Psoas muscle (tissue), 8 donors: ENCODE measurements around the gene ZCCHC7. TPM values are rescaled to one million over a fixed set of nuclear protein-coding genes. Genes with fewer than 3 reads are reported as not detected.

Source experiments
- ATAC-seq, 4 donors: fragments of 200-7000 bp; cut with Tn5 transposase; one replicate each; pipeline ENCODE4 v1.9.1; 2020; ENCODE audit warnings: moderate library complexity in 3 of 4, mild to moderate bottlenecking in 2 of 4
- DNase-seq, 2 donors: peaks; one replicate each; pipeline ENCODE4 v3.0.0-alpha.2; 2020
- H3K27ac ChIP-seq: fragments of 200-600 bp; one replicate; pipeline ENCODE4 v1.8.0; 2022
- H3K27me3 ChIP-seq, 3 donors: fragments of 200-600 bp in 1 of 3; one replicate each; pipeline versions ENCODE4 v1.6.1 to v1.8.0; 2013 to 2022; ENCODE audit warnings: low read length in 2 of 3, mild to moderate bottlenecking in 2 of 3, moderate library complexity in 1 of 3; ENCODE audit not compliant: insufficient read depth in 3 of 3
- H3K36me3 ChIP-seq, 2 donors: fragments of 200-600 bp in 1 of 2; one replicate each; pipeline versions ENCODE4 v1.6.1 to v1.8.0; 2013 to 2022; ENCODE audit warnings: low read depth in 1 of 2, mild to moderate bottlenecking in 1 of 2, moderate library complexity in 1 of 2; ENCODE audit not compliant: insufficient read depth in 1 of 2
- H3K4me1 ChIP-seq: fragments of 200-600 bp; one replicate; pipeline ENCODE4 v1.8.0; 2022
- H3K4me3 ChIP-seq: fragments of 200-600 bp; one replicate; pipeline ENCODE4 v1.8.0; 2022; ENCODE audit warnings: mild to moderate bottlenecking
- H3K9me3 ChIP-seq: fragments of 200-600 bp; one replicate; pipeline ENCODE4 v1.8.0; 2022
- CTCF ChIP-seq: fragments of 200-600 bp; IDR thresholded peaks from one replicate; pipeline ENCODE4 v1.8.0; 2022; ENCODE audit warnings: antibody characterized with exemption
- WGBS, 3 donors: extraction: QIAGEN DNeasy Blood & Tissue Kit; methylation state at CpG; one replicate each; pipeline versions ENCODE4 v1.1.6 to v1.1.7; 2013; 5-methylcytosine and 5-hydroxymethylcytosine counted together
- intact Hi-C, 2 donors: fragments of 100-400 bp; cut with DNase I; formaldehyde crosslinking; loops; one replicate each; pipeline versions ENCODE4 v1.11.0 to v1.14.2; 2022
- polyA plus RNA-seq, 3 donors: library from polyadenylated mRNA; stranded (reverse); fragments of 200-250 nt; gene quantifications; one replicate each; pipeline ENCODE4 v1.2.3, GENCODE V29; 2013
- total RNA-seq, 4 donors: library from RNA; stranded (reverse); fragmentation: NEBNext Ultra II Directional in 2 of 4; extraction: Animal tissue kit (Norgen Biotek cat#: 25700) in 2 of 4; gene quantifications; one replicate each; pipeline versions ENCODE4 v1.2.1 to v1.2.4, GENCODE V29; 2021 to 2023
- donor health status: healthy with polysubstance abuse.
- donor health status: DM: no; HTN: no; CAD: no; lungs with moderate emphysema.
- donor health status: Bipolar disorder and iron deficiency.
- donor health status: healthy.
- donor health status: DM: yes; HTN: yes; CAD: no.
- donor health status: DM: no; HTN: no; CAD: no.
- donor health status: DM: no; HTN: no; CAD: no.
- donor health status: DM: yes; HTN: yes; CAD: no.

Gene ZCCHC7
- total and polyA plus RNA-seq, 7 donors: 6.2 to 10.3 (median 7.3) TPM

GRCh38 chr9:37399336-37399735, 279.0 kb downstream of the ZCCHC7 start:
- H3K9me3 ChIP-seq: no peaks in the 10 kb centered on the region
- no peak overlapping the region for H3K27ac ChIP-seq
- DNase-seq (no peak), ATAC-seq (no peak)
- H3K27me3 ChIP-seq: no peaks in the 10 kb centered on the region
- no peaks in the 10 kb centered on the region for H3K4me1 ChIP-seq
- WGBS, 3 donors: 70 to 79% (median 73%) methylated on average over 2 of the region's 2 CpGs
- intact Hi-C loops: no loop called here
- no peaks in the 10 kb centered on the region for H3K36me3 ChIP-seq
- TF ChIP-seq CTCF: no peak
- H3K4me3 ChIP-seq: no peak overlapping the region

GRCh38 chr9:37404590-37404989, 284.2 kb downstream of the ZCCHC7 start:
- H3K27ac ChIP-seq: no peak overlapping the region
- TF ChIP-seq CTCF: no peak
- H3K4me1 ChIP-seq: no peaks in the 10 kb centered on the region
- no peaks in the 10 kb centered on the region for H3K27me3 ChIP-seq
- WGBS, 3 donors: 73 to 86% (median 80%) methylated on average over 9 of the region's 9 CpGs
- ATAC-seq: no peak
- H3K9me3 ChIP-seq: no peaks in the 10 kb centered on the region
- H3K4me3 ChIP-seq: no peak overlapping the region
- intact Hi-C loops: loop anchor here in 1 of 2 donors (10.0 kb wide), 1 partner anchor 990 kb away; the partner anchor contains the start of gene ALDH1B1
- no peaks in the 10 kb centered on the region for H3K36me3 ChIP-seq
- DNase-seq: no peak

- no peak for TF ChIP-seq CTCF
- no peak for ATAC-seq
- Histone ChIP-seq H3K27ac (no peak overlapping the region), H3K36me3 (no peaks in the 10 kb centered on the region), H3K4me1 (no peaks in the 10 kb centered on the region), H3K27me3 (no peaks in the 10 kb centered on the region), H3K4me3 (no peak overlapping the region), H3K9me3 (no peaks in the 10 kb centered on the region)
- intact Hi-C loops: loop anchor here in 1 of 2 donors (10.0 kb wide), 1 partner anchor 989 kb away; the partner anchor contains the start of gene ALDH1B1
- DNase-seq: no peak
- 68 to 79% (median 72%) methylated on average over 3 of the region's 3 CpGs for WGBS, 3 donors
These were observed 285.0 kb downstream of the ZCCHC7 start for GRCh38 chr9:37405350-37405749.

- 88 to 90% (median 90%) methylated on average over 10 of the region's 10 CpGs for WGBS, 3 donors
- ATAC-seq: no peak
These were observed 285.5 kb downstream of the ZCCHC7 start for GRCh38 chr9:37405764-37406380.

More at GRCh38 chr9:37405764-37406380, 285.5 kb downstream of the ZCCHC7 start:
- no peak overlapping the region for H3K4me3 ChIP-seq
- DNase-seq: no peak
- H3K27me3 ChIP-seq: no peaks in the 10 kb centered on the region
- intact Hi-C loops: loop anchor here in 1 of 2 donors (10.0 kb wide), 1 partner anchor 989 kb away; the partner anchor contains the start of gene ALDH1B1
- H3K4me1 ChIP-seq: no peaks in the 10 kb centered on the region
- no peak for TF ChIP-seq CTCF
- H3K36me3 ChIP-seq: no peaks in the 10 kb centered on the region
- H3K9me3 ChIP-seq: no peaks in the 10 kb centered on the region
- H3K27ac ChIP-seq: no peak overlapping the region
